Left lung (tissue), 10 donors: Measurements from ENCODE around the gene SLC2A5. TPM values are rescaled to one million over a fixed set of nuclear protein-coding genes. Genes with fewer than 3 reads are reported as not detected.

Experiments used
- ATAC-seq: fragments of 200-7000 bp; cut with Tn5 transposase; one replicate; pipeline ENCODE4 v1.9.1; 2020; ENCODE audit warnings: moderate library complexity
- DNase-seq, 4 donors: peaks; one replicate each; pipeline ENCODE4 v3.0.0-alpha.2; 2013 to 2020
- H3K27ac ChIP-seq, 2 donors: fragments of 200-600 bp; sonication (generic) in 1 of 2; one replicate each; pipeline versions ENCODE4 v1.5.0 to v1.8.0; 2020 to 2021
- H3K27me3 ChIP-seq, 2 donors: fragments of 200-600 bp; sonication (generic) in 1 of 2; one replicate each; pipeline versions ENCODE4 v1.5.0 to v1.8.0; 2020 to 2021
- H3K36me3 ChIP-seq, 2 donors: fragments of 200-600 bp; sonication (generic) in 1 of 2; one replicate each; pipeline versions ENCODE4 v1.5.0 to v1.8.0; 2020 to 2021
- H3K4me1 ChIP-seq, 2 donors: fragments of 200-600 bp; one replicate each; pipeline ENCODE4 v1.8.0; 2021
- H3K4me3 ChIP-seq, 2 donors: fragments of 200-600 bp; sonication (generic) in 1 of 2; one replicate each; pipeline versions ENCODE4 v1.5.0 to v1.8.0; 2020 to 2021; ENCODE audit warnings: mild to moderate bottlenecking in 1 of 2
- H3K9me3 ChIP-seq, 2 donors: fragments of 200-600 bp; sonication (generic) in 1 of 2; one replicate each; pipeline versions ENCODE4 v1.5.0 to v1.8.0; 2020 to 2021
- CTCF ChIP-seq, 2 donors: fragments of 200-600 bp; sonication (generic) in 1 of 2; IDR thresholded peaks; one replicate each; pipeline versions ENCODE4 v1.5.0 to v1.8.0; 2021; ENCODE audit warnings: antibody characterized with exemption in 2 of 2
- intact Hi-C, 2 donors: fragments of 100-400 bp; cut with DNase I; formaldehyde crosslinking; loops; one replicate each; pipeline versions ENCODE4 v1.11.2 to v1.14.2; 2022
- polyA plus RNA-seq, 6 donors: library from polyadenylated mRNA; unstranded; fragments of 120-200 nt; gene quantifications; one replicate each; pipeline ENCODE4 v1.2.1, GENCODE V29; 2013; ENCODE audit not compliant: insufficient read length in 6 of 6
- total RNA-seq, 2 donors: library from RNA; stranded (reverse); fragmentation: NEBNext Ultra II Directional; extraction: Animal tissue kit (Norgen Biotek cat#: 25700); gene quantifications; one replicate each; pipeline ENCODE4 v1.2.1, GENCODE V29; 2021
- donor health status: DM: no; HTN: yes; CAD: no.
- donor health status: DM: no; HTN: no; CAD: no.

Gene SLC2A5
- total and polyA plus RNA-seq, 8 donors = 0.52 to 1.6 (median 1.0) TPM

GRCh38 chr1:9112961-9113880 lies 43.8 kb upstream of the SLC2A5 start:
- Histone ChIP-seq H3K27me3 (no peaks in the 10 kb centered on the region), H3K27ac (no peak overlapping the region), H3K4me1 (peaks cover 0 to 15% of the 10 kb centered on the region in 2 donors), H3K36me3 (peaks cover 0 to 10% of the 10 kb centered on the region in 2 donors), H3K9me3 (no peaks in the 10 kb centered on the region), H3K4me3 (no peak overlapping the region)
- DNase-seq (no peak), ATAC-seq (no peak)
- TF ChIP-seq CTCF (IDR thresholded peaks at IDR 0.05) = no peak
- intact Hi-C loops = loop anchor here in 1 of 2 donors (10.0 kb wide), 1 partner anchor 82 kb away; no protein-coding TSS in a partner anchor

GRCh38 chr1:9111957-9112356 lies 42.5 kb upstream of the SLC2A5 start:
- Histone ChIP-seq H3K4me1 (peaks cover 0 to 15% of the 10 kb centered on the region in 2 donors), H3K27ac (no peak overlapping the region), H3K27me3 (no peaks in the 10 kb centered on the region), H3K4me3 (no peak overlapping the region), H3K9me3 (no peaks in the 10 kb centered on the region), H3K36me3 (peaks cover 0 to 18% of the 10 kb centered on the region in 2 donors)
- DNase-seq (no peak), ATAC-seq (no peak)
- intact Hi-C loops = loop anchor here in 1 of 2 donors (10.0 kb wide), 1 partner anchor 83 kb away; no protein-coding TSS in a partner anchor
- TF ChIP-seq CTCF (IDR thresholded peaks at IDR 0.05) = no peak

- ATAC-seq (no peak), DNase-seq (no peak)
- H3K27ac ChIP-seq = no peak overlapping the region
- no peaks in the 10 kb centered on the region for H3K27me3 ChIP-seq
- H3K4me3 ChIP-seq = no peak overlapping the region
- TF ChIP-seq CTCF (IDR thresholded peaks at IDR 0.05) = no peak
- intact Hi-C loops = loop anchor here in 1 of 2 donors (10.0 kb wide), 1 partner anchor 83 kb away; no protein-coding TSS in a partner anchor
- H3K4me1 ChIP-seq = peaks cover 0 to 15% of the 10 kb centered on the region in 2 donors
- peaks cover 0 to 18% of the 10 kb centered on the region in 2 donors for H3K36me3 ChIP-seq
- no peaks in the 10 kb centered on the region for H3K9me3 ChIP-seq
These were observed 41.9 kb upstream of the SLC2A5 start for GRCh38 chr1:9111357-9111691.

GRCh38 chr1:9110669-9111356 lies 41.4 kb upstream of the SLC2A5 start:
- Histone ChIP-seq H3K4me1 (peaks cover 0 to 15% of the 10 kb centered on the region in 2 donors), H3K27me3 (no peaks in the 10 kb centered on the region), H3K9me3 (no peaks in the 10 kb centered on the region), H3K27ac (no peak overlapping the region), H3K4me3 (no peak overlapping the region), H3K36me3 (peaks cover 0 to 18% of the 10 kb centered on the region in 2 donors)
- intact Hi-C loops = loop anchor here in 1 of 2 donors (10.0 kb wide), 1 partner anchor 84 kb away; no protein-coding TSS in a partner anchor
- TF ChIP-seq CTCF (IDR thresholded peaks at IDR 0.05) = peak; percentile 88 to 95
- peak; percentile 95 for ATAC-seq
- peak; percentile 79 to 97 (median 90) for DNase-seq
